SK-N-SH treated with all-trans-retinoic acid at 6 μM for 48 hours (cell line): ENCODE measurements around the gene OR8A1.

ENCODE experiments used
- ATAC-seq: fragments of 200-7000 bp; cut with Tn5 transposase; 3 replicates; pipeline ENCODE4 v1.9.1; 2020; ENCODE audit warnings: mild to moderate bottlenecking, moderate library complexity
- ARNTL ChIP-seq: fragments of 450-650 bp; formaldehyde crosslinking; IDR thresholded peaks from 2 replicates; pipeline ENCODE4 v1.5.0; 2020; ENCODE audit warnings: low read depth, mild to moderate bottlenecking, moderate library complexity, borderline replicate concordance
- BACH2 ChIP-seq: fragments of 250-450 bp; sonication (Bioruptor Pico); IDR thresholded peaks from 2 replicates; pipeline ENCODE4 v1.9.0; 2021; ENCODE audit warnings: mild to moderate bottlenecking, borderline replicate concordance
- CSDC2 ChIP-seq: fragments of 250-450 bp; sonication (Bioruptor Pico); IDR thresholded peaks from 2 replicates; pipeline ENCODE4 v1.5.0; 2020; ENCODE audit warnings: mild to moderate bottlenecking, moderate library complexity
- ESRRG ChIP-seq: fragments of 250-450 bp; sonication (Bioruptor Pico); IDR thresholded peaks from 2 replicates; pipeline ENCODE4 v1.6.1; 2021; ENCODE audit warnings: mild to moderate bottlenecking
- GLIS3 ChIP-seq: fragments of 250-450 bp; sonication (Bioruptor Pico); IDR thresholded peaks from 2 replicates; pipeline ENCODE4 v1.5.0; 2020; ENCODE audit warnings: mild to moderate bottlenecking, moderate library complexity
- OSR1 ChIP-seq: fragments of 250-450 bp; sonication (Bioruptor Pico); IDR thresholded peaks from 2 replicates; pipeline ENCODE4 v1.8.0; 2022; ENCODE audit warnings: moderate library complexity, mild to moderate bottlenecking, inconsistent platforms
- PATZ1 ChIP-seq: fragments of 250-450 bp; sonication (Bioruptor Pico); IDR thresholded peaks from 2 replicates; pipeline ENCODE4 v1.8.0; 2020; ENCODE audit warnings: mild to moderate bottlenecking, moderate library complexity, borderline replicate concordance
- POU6F1 ChIP-seq: fragments of 250-450 bp; sonication (Bioruptor Pico); IDR thresholded peaks from 2 replicates; pipeline ENCODE4 v1.8.0; 2021; ENCODE audit warnings: low read depth, mild to moderate bottlenecking, moderate library complexity, borderline replicate concordance
- PPARA ChIP-seq: fragments of 250-450 bp; sonication (Bioruptor Pico); IDR thresholded peaks from 2 replicates; pipeline ENCODE4 v1.5.0; 2020; ENCODE audit warnings: mild to moderate bottlenecking, borderline replicate concordance
- TOX ChIP-seq: fragments of 250-450 bp; sonication (Bioruptor Pico); IDR thresholded peaks from 2 replicates; pipeline ENCODE4 v1.8.0; 2021; ENCODE audit warnings: mild to moderate bottlenecking, moderate library complexity, borderline replicate concordance
- ZC3H10 ChIP-seq: fragments of 250-450 bp; sonication (Bioruptor Pico); IDR thresholded peaks from 2 replicates; pipeline ENCODE4 v1.5.1; 2021; ENCODE audit warnings: mild to moderate bottlenecking, moderate library complexity
- ZFP30 ChIP-seq: fragments of 450-650 bp; formaldehyde crosslinking; IDR thresholded peaks from 2 replicates; pipeline ENCODE4 v1.5.0; 2022; ENCODE audit warnings: mild to moderate bottlenecking, moderate library complexity
- ZNF565 ChIP-seq: fragments of 450-650 bp; formaldehyde crosslinking; conservative IDR thresholded peaks from 2 replicates; pipeline ENCODE4 v1.5.0; 2020; ENCODE audit warnings: low read depth, mild to moderate bottlenecking, moderate library complexity
- ZNF8 ChIP-seq: fragments of 450-650 bp; formaldehyde crosslinking; IDR thresholded peaks from 2 replicates; pipeline ENCODE4 v1.5.0; 2020; ENCODE audit warnings: mild to moderate bottlenecking, moderate library complexity
- TF ChIP-seq, protein P1 (sequence below): fragments of 250-450 bp; sonication (Bioruptor Pico); IDR thresholded peaks from 2 replicates; pipeline ENCODE4 v1.5.1; 2020; ENCODE audit warnings: low read depth, mild to moderate bottlenecking, moderate library complexity
- TF ChIP-seq, protein P2 (sequence below): fragments of 250-450 bp; sonication (Bioruptor Pico); IDR thresholded peaks from 2 replicates; pipeline ENCODE4 v1.5.0; 2020; ENCODE audit warnings: mild to moderate bottlenecking, moderate library complexity
- TF ChIP-seq, protein P3 (sequence below): fragments of 250-450 bp; sonication (Bioruptor Pico); IDR thresholded peaks from 2 replicates; pipeline ENCODE4 v1.5.1; 2021; ENCODE audit warnings: mild to moderate bottlenecking, moderate library complexity

The OR8A1 gene

GRCh38 chr11:124577716-124578427, 8.1 kb downstream of the OR8A1 start (continued):
- TF ChIP-seq POU6F1 (CRISPR knock-in tag) (no peak), ZC3H10 (CRISPR knock-in tag) (no peak), GLIS3 (CRISPR knock-in tag) (no peak)

DNA sequence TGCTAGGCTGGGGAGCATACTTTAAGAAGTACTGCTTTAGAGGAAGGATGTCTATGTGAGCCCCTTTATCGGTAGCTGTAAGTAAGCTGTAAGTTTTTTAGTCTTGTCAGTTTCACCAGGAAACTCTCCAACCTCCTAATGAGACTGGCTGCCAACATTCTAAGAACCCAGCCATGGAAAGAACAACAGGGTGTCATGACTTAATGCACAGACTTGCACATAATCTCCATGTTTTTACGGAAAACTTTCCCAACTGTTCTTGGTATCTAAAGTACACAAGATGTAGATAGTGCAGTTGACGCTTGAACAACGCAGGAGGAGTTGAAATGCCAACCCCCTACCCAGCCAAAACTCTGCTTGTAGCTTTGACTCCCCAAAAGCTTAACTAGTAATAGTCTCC, 9.0 kb downstream of the OR8A1 start:
- no peak for TF ChIP-seq ZC3H10 (CRISPR knock-in tag)
- no peak for TF ChIP-seq POU6F1 (CRISPR knock-in tag)
- TF ChIP-seq, protein P1, sequence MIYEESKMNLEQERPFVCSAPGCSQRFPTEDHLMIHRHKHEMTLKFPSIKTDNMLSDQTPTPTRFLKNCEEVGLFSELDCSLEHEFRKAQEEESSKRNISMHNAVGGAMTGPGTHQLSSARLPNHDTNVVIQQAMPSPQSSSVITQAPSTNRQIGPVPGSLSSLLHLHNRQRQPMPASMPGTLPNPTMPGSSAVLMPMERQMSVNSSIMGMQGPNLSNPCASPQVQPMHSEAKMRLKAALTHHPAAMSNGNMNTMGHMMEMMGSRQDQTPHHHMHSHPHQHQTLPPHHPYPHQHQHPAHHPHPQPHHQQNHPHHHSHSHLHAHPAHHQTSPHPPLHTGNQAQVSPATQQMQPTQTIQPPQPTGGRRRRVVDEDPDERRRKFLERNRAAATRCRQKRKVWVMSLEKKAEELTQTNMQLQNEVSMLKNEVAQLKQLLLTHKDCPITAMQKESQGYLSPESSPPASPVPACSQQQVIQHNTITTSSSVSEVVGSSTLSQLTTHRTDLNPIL (CRISPR knock-in tag), result no peak
- no peak for TF ChIP-seq BACH2 (CRISPR knock-in tag)
- TF ChIP-seq PPARA (CRISPR knock-in tag), result no peak
- TF ChIP-seq TOX (CRISPR knock-in tag), result no peak
- no peak for TF ChIP-seq PATZ1 (CRISPR knock-in tag)
- TF ChIP-seq, protein P2, sequence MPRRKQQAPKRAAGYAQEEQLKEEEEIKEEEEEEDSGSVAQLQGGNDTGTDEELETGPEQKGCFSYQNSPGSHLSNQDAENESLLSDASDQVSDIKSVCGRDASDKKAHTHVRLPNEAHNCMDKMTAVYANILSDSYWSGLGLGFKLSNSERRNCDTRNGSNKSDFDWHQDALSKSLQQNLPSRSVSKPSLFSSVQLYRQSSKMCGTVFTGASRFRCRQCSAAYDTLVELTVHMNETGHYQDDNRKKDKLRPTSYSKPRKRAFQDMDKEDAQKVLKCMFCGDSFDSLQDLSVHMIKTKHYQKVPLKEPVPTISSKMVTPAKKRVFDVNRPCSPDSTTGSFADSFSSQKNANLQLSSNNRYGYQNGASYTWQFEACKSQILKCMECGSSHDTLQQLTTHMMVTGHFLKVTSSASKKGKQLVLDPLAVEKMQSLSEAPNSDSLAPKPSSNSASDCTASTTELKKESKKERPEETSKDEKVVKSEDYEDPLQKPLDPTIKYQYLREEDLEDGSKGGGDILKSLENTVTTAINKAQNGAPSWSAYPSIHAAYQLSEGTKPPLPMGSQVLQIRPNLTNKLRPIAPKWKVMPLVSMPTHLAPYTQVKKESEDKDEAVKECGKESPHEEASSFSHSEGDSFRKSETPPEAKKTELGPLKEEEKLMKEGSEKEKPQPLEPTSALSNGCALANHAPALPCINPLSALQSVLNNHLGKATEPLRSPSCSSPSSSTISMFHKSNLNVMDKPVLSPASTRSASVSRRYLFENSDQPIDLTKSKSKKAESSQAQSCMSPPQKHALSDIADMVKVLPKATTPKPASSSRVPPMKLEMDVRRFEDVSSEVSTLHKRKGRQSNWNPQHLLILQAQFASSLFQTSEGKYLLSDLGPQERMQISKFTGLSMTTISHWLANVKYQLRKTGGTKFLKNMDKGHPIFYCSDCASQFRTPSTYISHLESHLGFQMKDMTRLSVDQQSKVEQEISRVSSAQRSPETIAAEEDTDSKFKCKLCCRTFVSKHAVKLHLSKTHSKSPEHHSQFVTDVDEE, result no peak
- TF ChIP-seq OSR1 (CRISPR knock-in tag), result no peak
- ATAC-seq, result no peak

GRCh38 chr11:124581817-124582216, 12.0 kb downstream of the OR8A1 start:
- no peak for ATAC-seq
- TF ChIP-seq POU6F1 (CRISPR knock-in tag) (no peak), ESRRG (CRISPR knock-in tag) (no peak), ZNF8 (CRISPR knock-in tag) (no peak), TOX (CRISPR knock-in tag) (no peak), CSDC2 (CRISPR knock-in tag) (no peak), ARNTL (no peak), BACH2 (CRISPR knock-in tag) (no peak), PATZ1 (CRISPR knock-in tag) (no peak), ZC3H10 (CRISPR knock-in tag) (no peak), PPARA (CRISPR knock-in tag) (no peak), ZNF565 (CRISPR knock-in tag) (no peak), OSR1 (CRISPR knock-in tag) (no peak), ZFP30 (CRISPR knock-in tag) (no peak)
- TF ChIP-seq, protein P3, sequence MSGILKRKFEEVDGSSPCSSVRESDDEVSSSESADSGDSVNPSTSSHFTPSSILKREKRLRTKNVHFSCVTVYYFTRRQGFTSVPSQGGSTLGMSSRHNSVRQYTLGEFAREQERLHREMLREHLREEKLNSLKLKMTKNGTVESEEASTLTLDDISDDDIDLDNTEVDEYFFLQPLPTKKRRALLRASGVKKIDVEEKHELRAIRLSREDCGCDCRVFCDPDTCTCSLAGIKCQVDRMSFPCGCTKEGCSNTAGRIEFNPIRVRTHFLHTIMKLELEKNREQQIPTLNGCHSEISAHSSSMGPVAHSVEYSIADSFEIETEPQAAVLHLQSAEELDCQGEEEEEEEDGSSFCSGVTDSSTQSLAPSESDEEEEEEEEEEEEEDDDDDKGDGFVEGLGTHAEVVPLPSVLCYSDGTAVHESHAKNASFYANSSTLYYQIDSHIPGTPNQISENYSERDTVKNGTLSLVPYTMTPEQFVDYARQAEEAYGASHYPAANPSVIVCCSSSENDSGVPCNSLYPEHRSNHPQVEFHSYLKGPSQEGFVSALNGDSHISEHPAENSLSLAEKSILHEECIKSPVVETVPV, result no peak
- TF ChIP-seq, protein P2, result no peak
